Measurements from ENCODE around the gene ABCA4.

DNA sequence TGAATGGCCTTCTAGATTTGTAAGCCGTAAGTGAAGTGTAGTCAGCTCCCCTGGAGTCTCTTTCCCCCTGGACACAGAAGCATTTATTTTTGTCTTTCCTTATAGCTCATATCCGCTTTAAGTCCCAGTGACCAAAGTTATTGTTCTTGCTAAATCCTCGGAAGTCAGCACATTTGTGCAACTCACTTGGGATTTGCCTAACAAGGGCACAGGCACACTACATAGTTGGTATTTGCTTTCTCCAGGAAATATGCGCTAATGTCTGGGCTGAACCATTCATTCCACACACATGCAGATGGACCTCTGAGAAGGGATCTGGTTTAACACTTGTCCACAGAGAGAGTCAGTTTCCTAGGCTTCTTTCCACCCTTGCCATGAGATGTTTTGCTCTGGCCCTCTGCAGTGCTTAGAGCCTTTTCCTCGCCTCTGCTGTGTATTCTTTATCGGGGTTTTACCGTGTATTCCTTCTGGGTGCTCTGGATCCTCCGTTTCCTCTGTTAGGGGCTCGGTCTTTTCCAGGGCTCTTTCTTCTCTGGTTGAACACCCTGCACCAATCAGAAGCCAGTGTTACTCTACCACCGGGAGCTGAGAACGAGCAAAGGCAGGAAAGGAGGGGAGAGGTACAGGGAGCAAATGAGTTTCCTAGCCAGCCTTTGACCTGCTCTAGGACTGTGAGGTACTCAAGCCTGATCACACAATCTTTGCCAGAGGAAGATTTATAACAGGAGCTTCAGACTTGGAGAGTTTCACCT lies 72.4 kb downstream of the ABCA4 start:
- TF ChIP-seq, protein P1, sequence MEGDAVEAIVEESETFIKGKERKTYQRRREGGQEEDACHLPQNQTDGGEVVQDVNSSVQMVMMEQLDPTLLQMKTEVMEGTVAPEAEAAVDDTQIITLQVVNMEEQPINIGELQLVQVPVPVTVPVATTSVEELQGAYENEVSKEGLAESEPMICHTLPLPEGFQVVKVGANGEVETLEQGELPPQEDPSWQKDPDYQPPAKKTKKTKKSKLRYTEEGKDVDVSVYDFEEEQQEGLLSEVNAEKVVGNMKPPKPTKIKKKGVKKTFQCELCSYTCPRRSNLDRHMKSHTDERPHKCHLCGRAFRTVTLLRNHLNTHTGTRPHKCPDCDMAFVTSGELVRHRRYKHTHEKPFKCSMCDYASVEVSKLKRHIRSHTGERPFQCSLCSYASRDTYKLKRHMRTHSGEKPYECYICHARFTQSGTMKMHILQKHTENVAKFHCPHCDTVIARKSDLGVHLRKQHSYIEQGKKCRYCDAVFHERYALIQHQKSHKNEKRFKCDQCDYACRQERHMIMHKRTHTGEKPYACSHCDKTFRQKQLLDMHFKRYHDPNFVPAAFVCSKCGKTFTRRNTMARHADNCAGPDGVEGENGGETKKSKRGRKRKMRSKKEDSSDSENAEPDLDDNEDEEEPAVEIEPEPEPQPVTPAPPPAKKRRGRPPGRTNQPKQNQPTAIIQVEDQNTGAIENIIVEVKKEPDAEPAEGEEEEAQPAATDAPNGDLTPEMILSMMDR (IDR thresholded peaks at IDR 0.05; ENCODE audit: borderline replicate concordance, extremely low read depth, low read length, poor library complexity, severe bottlenecking): no peak
- no peak for TF ChIP-seq EZH2 (IDR thresholded peaks at IDR 0.05; ENCODE audit: borderline replicate concordance, low read depth, low read length, severe bottlenecking)

Measured in DND-41 (cell line).